Liver (tissue), 9 donors: ENCODE results near the gene SLC35F2. TPM values are rescaled to one million over a fixed set of nuclear protein-coding genes. Genes with fewer than 3 reads are reported as not detected.

Experiments used
- DNase-seq: peaks from one replicate; pipeline ENCODE4 v3.0.0-alpha.2; 2017; ENCODE audit warnings: low spot score
- H3K27ac ChIP-seq, 2 donors: one replicate each; pipeline ENCODE4 v1.7.0; 2013; ENCODE audit warnings: inconsistent platforms in 2 of 2, low read length in 2 of 2, control low read depth in 1 of 2, low read depth in 1 of 2, mild to moderate bottlenecking in 1 of 2
- H3K27me3 ChIP-seq, 4 donors: one replicate each; pipeline versions ENCODE4 v1.6.1 to v1.7.0; 2013; ENCODE audit warnings: low read length in 3 of 4, inconsistent platforms in 1 of 4, mild to moderate bottlenecking in 1 of 4, moderate library complexity in 1 of 4; ENCODE audit not compliant: control insufficient read depth in 4 of 4, insufficient read depth in 4 of 4
- H3K36me3 ChIP-seq, 4 donors: one replicate each; pipeline versions ENCODE4 v1.6.1 to v1.7.0; 2013; ENCODE audit warnings: low read length in 3 of 4, mild to moderate bottlenecking in 3 of 4, low read depth in 1 of 4, moderate library complexity in 1 of 4; ENCODE audit not compliant: control insufficient read depth in 4 of 4, insufficient read depth in 3 of 4
- H3K4me1 ChIP-seq, 4 donors: one replicate each; pipeline versions ENCODE4 v1.6.1 to v1.7.0; 2013; ENCODE audit warnings: low read length in 3 of 4, mild to moderate bottlenecking in 3 of 4, moderate library complexity in 1 of 4; ENCODE audit not compliant: control insufficient read depth in 4 of 4, insufficient read depth in 4 of 4
- H3K4me3 ChIP-seq, 3 donors: one replicate each; pipeline versions ENCODE4 v1.6.1 to v1.7.0; 2013; ENCODE audit warnings: low read length in 3 of 3, control low read depth in 1 of 3, low read depth in 1 of 3, mild to moderate bottlenecking in 1 of 3
- H3K9ac ChIP-seq, 2 donors: one replicate each; pipeline ENCODE4 v1.7.0; 2013; ENCODE audit warnings: low read length in 2 of 2, mild to moderate bottlenecking in 2 of 2, moderate library complexity in 2 of 2, control low read depth in 1 of 2, low read depth in 1 of 2
- H3K9me3 ChIP-seq, 4 donors: one replicate each; pipeline versions ENCODE4 v1.6.1 to v1.7.0; 2013; ENCODE audit warnings: low read length in 3 of 4; ENCODE audit not compliant: control insufficient read depth in 4 of 4
- EGR1 ChIP-seq, 2 donors: IDR thresholded peaks; 2 replicates each; pipeline ENCODE4 v1.6.1; 2016 to 2018; ENCODE audit warnings: antibody characterized with exemption in 2 of 2, low read depth in 2 of 2
- FOXA1 ChIP-seq: IDR thresholded peaks from 2 replicates; pipeline ENCODE4 v1.6.1; 2016; ENCODE audit warnings: antibody characterized with exemption
- FOXA2 ChIP-seq: IDR thresholded peaks from 2 replicates; pipeline ENCODE4 v1.6.1; 2016; ENCODE audit warnings: antibody characterized with exemption
- GABPA ChIP-seq, 2 donors: IDR thresholded peaks in 1 of 2; conservative IDR thresholded peaks in 1 of 2; 2 replicates each; pipeline ENCODE4 v1.6.1; 2016; ENCODE audit warnings: antibody characterized with exemption in 2 of 2, mild to moderate bottlenecking in 1 of 2, moderate library complexity in 1 of 2
- HNF4G ChIP-seq: IDR thresholded peaks from 2 replicates; pipeline ENCODE4 v1.6.1; 2016; ENCODE audit warnings: antibody characterized with exemption
- JUND ChIP-seq, 2 donors: IDR thresholded peaks; 2 replicates each; pipeline ENCODE4 v1.6.1; 2016; ENCODE audit warnings: antibody characterized with exemption in 2 of 2
- NR2F2 ChIP-seq: IDR thresholded peaks from 2 replicates; pipeline ENCODE4 v1.6.1; 2016; ENCODE audit warnings: antibody characterized with exemption
- RAD21 ChIP-seq, 2 donors: IDR thresholded peaks; 2 replicates each; pipeline ENCODE4 v1.6.1; 2016; ENCODE audit warnings: antibody characterized with exemption in 2 of 2, mild to moderate bottlenecking in 2 of 2
- REST ChIP-seq: IDR thresholded peaks from 2 replicates; pipeline ENCODE4 v1.6.1; 2016; ENCODE audit warnings: antibody characterized with exemption, mild to moderate bottlenecking
- RXRA ChIP-seq, 2 donors: IDR thresholded peaks; 2 replicates each; pipeline ENCODE4 v1.6.1; 2017 to 2018; ENCODE audit warnings: antibody characterized with exemption in 2 of 2, mild to moderate bottlenecking in 1 of 2
- SP1 ChIP-seq: IDR thresholded peaks from 2 replicates; pipeline ENCODE4 v1.6.1; 2018; ENCODE audit warnings: antibody characterized with exemption, mild to moderate bottlenecking
- TAF1 ChIP-seq: conservative IDR thresholded peaks from 2 replicates; pipeline ENCODE4 v1.6.1; 2016; ENCODE audit warnings: antibody characterized with exemption, mild to moderate bottlenecking
- YY1 ChIP-seq: IDR thresholded peaks from 2 replicates; pipeline ENCODE4 v1.6.1; 2016; ENCODE audit warnings: antibody characterized with exemption, mild to moderate bottlenecking
- WGBS: extraction: QIAGEN DNeasy Blood & Tissue Kit; methylation state at CpG from one replicate; pipeline ENCODE4 v1.1.7; 2013; 5-methylcytosine and 5-hydroxymethylcytosine counted together
- polyA plus RNA-seq, 2 donors: library from polyadenylated mRNA; stranded (reverse) in 1 of 2; unstranded in 1 of 2; fragments of 200-250 nt in 1 of 2; fragments of >200 nt in 1 of 2; fragmentation: Nextera tagmentation in 1 of 2; extraction: Ambion mirVana in 1 of 2; gene quantifications; one replicate each; pipeline versions ENCODE4 v1.2.1 to v1.2.3, GENCODE V29; 2013 to 2015
- total RNA-seq, 2 donors: library from RNA; depleted of rRNA; stranded (reverse); fragments of >200 nt; gene quantifications; one replicate each; pipeline ENCODE4 v1.2.3, GENCODE V29; 2014
- TF ChIP-seq, protein P1 (sequence below): IDR thresholded peaks from 2 replicates; pipeline ENCODE4 v1.6.1; 2016; ENCODE audit warnings: antibody characterized with exemption
- TF ChIP-seq, protein P2 (sequence below): fragments of 150-350 bp; IDR thresholded peaks from 2 replicates; pipeline ENCODE4 v1.5.1; 2017; ENCODE audit warnings: improper control_type of control experiment, low read depth, low read length; ENCODE audit not compliant: missing input control
- TF ChIP-seq, protein P3 (sequence below): IDR thresholded peaks from 2 replicates; pipeline ENCODE4 v1.6.1; 2016; ENCODE audit warnings: antibody characterized with exemption
- donor health status: healthy.
- donor health status: healthy.
- donor health status: healthy.
- donor health status: healthy.
- donor health status: healthy.

The SLC35F2 gene
- total and polyA plus RNA-seq, 4 donors: 0.14 to 1.4 (median 0.56) TPM

DNA sequence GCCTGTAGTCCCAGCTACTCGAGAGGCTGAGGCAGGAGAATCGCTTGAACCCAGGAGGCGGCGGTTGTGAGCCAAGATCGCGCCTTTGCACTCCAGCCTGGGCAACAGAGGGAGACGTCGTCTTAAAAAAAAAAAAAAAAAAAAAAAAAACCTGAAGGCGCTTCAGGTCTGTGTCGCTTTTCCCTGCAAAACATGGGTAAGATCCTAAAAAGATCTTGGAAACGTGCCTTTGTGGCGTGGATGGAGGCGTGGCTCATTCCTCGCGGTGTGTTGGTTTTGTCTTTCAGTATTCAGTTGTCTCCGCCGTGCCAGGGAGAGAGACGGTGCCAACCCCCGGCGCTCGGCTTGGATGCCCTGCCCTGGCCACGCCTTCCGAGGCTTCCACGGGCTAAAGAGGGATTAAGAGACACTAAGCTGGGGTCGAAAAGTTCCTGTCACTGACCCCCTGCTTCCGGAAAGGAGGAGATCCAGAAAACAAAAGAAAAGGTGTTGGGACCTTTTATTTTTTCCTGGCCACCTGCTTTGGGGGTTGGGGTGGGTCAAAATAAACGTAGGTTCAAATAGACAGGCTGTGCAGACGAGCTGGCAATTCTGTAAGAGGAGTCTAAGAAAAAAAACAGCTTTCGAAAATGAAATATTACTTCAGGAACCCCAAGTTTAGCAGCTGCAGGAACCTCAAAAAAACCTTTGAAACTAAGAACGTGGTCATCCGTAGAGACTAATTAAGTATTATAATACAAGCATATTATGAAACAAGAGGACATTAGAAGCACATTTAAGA lies 1.1 kb upstream of the SLC35F2 start:
- DNase-seq: no peak
- TF ChIP-seq HNF4G: no peak
- TF ChIP-seq FOXA1: no peak
- TF ChIP-seq, protein P1, sequence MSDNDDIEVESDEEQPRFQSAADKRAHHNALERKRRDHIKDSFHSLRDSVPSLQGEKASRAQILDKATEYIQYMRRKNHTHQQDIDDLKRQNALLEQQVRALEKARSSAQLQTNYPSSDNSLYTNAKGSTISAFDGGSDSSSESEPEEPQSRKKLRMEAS: no peak
- TF ChIP-seq, protein P2, sequence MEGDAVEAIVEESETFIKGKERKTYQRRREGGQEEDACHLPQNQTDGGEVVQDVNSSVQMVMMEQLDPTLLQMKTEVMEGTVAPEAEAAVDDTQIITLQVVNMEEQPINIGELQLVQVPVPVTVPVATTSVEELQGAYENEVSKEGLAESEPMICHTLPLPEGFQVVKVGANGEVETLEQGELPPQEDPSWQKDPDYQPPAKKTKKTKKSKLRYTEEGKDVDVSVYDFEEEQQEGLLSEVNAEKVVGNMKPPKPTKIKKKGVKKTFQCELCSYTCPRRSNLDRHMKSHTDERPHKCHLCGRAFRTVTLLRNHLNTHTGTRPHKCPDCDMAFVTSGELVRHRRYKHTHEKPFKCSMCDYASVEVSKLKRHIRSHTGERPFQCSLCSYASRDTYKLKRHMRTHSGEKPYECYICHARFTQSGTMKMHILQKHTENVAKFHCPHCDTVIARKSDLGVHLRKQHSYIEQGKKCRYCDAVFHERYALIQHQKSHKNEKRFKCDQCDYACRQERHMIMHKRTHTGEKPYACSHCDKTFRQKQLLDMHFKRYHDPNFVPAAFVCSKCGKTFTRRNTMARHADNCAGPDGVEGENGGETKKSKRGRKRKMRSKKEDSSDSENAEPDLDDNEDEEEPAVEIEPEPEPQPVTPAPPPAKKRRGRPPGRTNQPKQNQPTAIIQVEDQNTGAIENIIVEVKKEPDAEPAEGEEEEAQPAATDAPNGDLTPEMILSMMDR: no peak
- TF ChIP-seq RAD21 (IDR thresholded peaks at IDR 0.05): no peak
- TF ChIP-seq FOXA2: no peak
- no peak for TF ChIP-seq JUND (IDR thresholded peaks at IDR 0.05)
- no peak for TF ChIP-seq NR2F2
- TF ChIP-seq GABPA (IDR thresholded peaks at IDR 0.05 in 1 of 2, conservative IDR thresholded peaks at IDR 0.05 in 1 of 2): no peak
- no peak for TF ChIP-seq EGR1 (IDR thresholded peaks at IDR 0.05; ENCODE audit: low read depth in 2 of 2)
- TF ChIP-seq YY1: no peak
- TF ChIP-seq TAF1: no peak
- no peak for TF ChIP-seq RXRA (IDR thresholded peaks at IDR 0.05)
- TF ChIP-seq REST: no peak
- TF ChIP-seq, protein P3, sequence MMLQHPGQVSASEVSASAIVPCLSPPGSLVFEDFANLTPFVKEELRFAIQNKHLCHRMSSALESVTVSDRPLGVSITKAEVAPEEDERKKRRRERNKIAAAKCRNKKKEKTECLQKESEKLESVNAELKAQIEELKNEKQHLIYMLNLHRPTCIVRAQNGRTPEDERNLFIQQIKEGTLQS: no peak
- Histone ChIP-seq H3K9me3 (no peaks in the 10 kb centered on the region), H3K4me1 (peaks cover 6 to 20% (median 18%) of the 10 kb centered on the region in 4 donors), H3K4me3 (peak overlapping the region in 2 of 3 donors; percentile 62 to 66), H3K27ac (no peak overlapping the region), H3K36me3 (no peaks in the 10 kb centered on the region), H3K9ac (no peak overlapping the region), H3K27me3 (no peaks in the 10 kb centered on the region)
- 6% methylated on average over 31 of the region's 31 CpGs for WGBS

DNA sequence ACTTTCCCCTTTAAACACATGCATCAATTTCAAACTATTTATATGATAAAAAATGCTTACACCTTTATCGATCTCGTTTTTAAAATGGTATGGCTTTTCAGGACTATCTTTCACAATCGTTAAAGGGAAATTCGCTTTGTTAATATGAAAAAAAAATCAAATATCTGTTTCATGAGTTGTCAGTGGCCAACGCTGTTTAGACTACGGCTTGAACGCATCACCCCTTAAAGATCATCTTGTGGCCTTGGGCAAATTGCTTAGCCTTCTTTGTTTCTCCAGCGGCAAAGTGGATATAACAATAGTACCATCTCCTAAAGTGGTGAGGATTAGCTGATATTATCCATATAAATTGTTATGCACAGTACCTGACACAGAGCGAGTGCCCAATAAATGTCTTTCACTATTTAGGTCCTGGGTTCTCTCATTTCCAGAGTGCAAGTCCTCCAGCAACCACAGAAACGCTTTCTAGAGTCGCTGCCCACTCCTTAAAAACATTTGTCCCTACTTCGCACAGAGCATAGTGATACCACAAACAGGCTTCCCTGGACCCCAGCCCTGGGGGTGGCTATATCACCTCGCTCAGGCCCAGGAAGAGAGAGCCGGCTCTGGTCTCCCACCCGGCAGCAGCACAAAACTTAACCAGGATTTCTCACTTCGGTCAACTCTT lies 904 bp downstream of the SLC35F2 start:
- Histone ChIP-seq H3K4me1 (peaks cover 6 to 20% (median 18%) of the 10 kb centered on the region in 4 donors), H3K27me3 (no peaks in the 10 kb centered on the region), H3K27ac (no peak overlapping the region), H3K9me3 (no peaks in the 10 kb centered on the region), H3K36me3 (no peaks in the 10 kb centered on the region), H3K4me3 (peak overlapping the region in 1 of 3 donors; percentile 62), H3K9ac (no peak overlapping the region)
- TF ChIP-seq NR2F2: no peak
- no peak for TF ChIP-seq EGR1 (IDR thresholded peaks at IDR 0.05; ENCODE audit: low read depth in 2 of 2)
- no peak for TF ChIP-seq FOXA2
- TF ChIP-seq YY1: no peak
- TF ChIP-seq, protein P1: no peak
- TF ChIP-seq SP1: no peak
- TF ChIP-seq, protein P3: no peak
- WGBS: 34% methylated on average over 16 of the region's 16 CpGs
- DNase-seq: no peak
